HCT116 (cell line): ENCODE results near the gene S1PR3.

Experiments used
- CEBPB ChIP-seq: IDR thresholded peaks from 2 replicates; pipeline ENCODE4 v1.6.1; 2012; ENCODE audit warnings: low read depth
- EZH2 ChIP-seq: fragments of 200-600 bp; sonication (generic); IDR thresholded peaks from 2 replicates; pipeline ENCODE4 v1.6.1; 2017; ENCODE audit warnings: antibody characterized with exemption, mixed run types
- EZH2phosphoT487 ChIP-seq: fragments of 200-600 bp; IDR thresholded peaks from 2 replicates; pipeline ENCODE4 v1.6.1; 2018; ENCODE audit warnings: antibody characterized with exemption, borderline replicate concordance
- JUND ChIP-seq: IDR thresholded peaks from 2 replicates; pipeline ENCODE4 v1.6.1; 2012
- POLR2A ChIP-seq: IDR thresholded peaks from 2 replicates; pipeline ENCODE4 v1.7.0; 2011; ENCODE audit warnings: borderline replicate concordance; ENCODE audit not compliant: insufficient read depth, insufficient read length; ENCODE audit errors: extremely low read depth
- POLR2AphosphoS5 ChIP-seq: IDR thresholded peaks from 2 replicates; pipeline ENCODE4 v1.6.1; 2011; ENCODE audit warnings: mild to moderate bottlenecking, low read depth, low read length, moderate library complexity
- SRF ChIP-seq: IDR thresholded peaks from 2 replicates; pipeline ENCODE4 v1.6.1; 2012; ENCODE audit warnings: low read depth
- TF ChIP-seq, protein P1 (sequence below), 3 experiments: fragments of 200-600 bp in 1 of 3; sonication (generic) in 1 of 3; IDR thresholded peaks in 2 of 3; conservative IDR thresholded peaks in 1 of 3; 2 replicates each; pipeline ENCODE4 v1.5.1; 2012 to 2017; ENCODE audit warnings: low read depth in 2 of 3, low read length in 2 of 3, antibody characterized with exemption in 1 of 3, borderline replicate concordance in 1 of 3, control low read depth in 1 of 3, mild to moderate bottlenecking in 1 of 3, mixed read lengths in 1 of 3, mixed run types in 1 of 3, moderate library complexity in 1 of 3; ENCODE audit not compliant: insufficient read depth in 1 of 3

DNA sequence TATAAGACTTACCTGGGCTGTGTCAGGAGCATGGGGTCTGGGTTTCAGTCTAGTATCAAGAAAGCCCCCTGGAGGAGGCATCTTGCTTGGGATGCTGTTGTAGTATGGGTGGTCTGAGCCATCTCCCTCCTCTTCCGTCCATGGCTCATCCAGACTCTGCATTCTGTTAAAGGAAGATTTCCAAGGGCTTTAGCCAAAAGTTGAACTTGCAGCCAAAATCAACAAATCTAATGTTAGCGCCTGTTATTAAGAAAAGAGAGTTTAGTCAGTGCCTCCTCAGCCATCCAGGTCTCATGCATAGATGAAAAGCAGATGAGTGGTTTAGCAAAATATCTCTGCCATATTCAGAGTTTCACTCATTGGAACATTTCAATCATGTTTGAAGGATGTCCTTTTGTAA lies 55.6 kb downstream of the S1PR3 start:
- TF ChIP-seq POLR2A (no peak), CEBPB (no peak), JUND (no peak), EZH2 (no peak), POLR2AphosphoS5 (no peak), SRF (no peak), EZH2phosphoT487 (no peak)
- TF ChIP-seq, protein P1, sequence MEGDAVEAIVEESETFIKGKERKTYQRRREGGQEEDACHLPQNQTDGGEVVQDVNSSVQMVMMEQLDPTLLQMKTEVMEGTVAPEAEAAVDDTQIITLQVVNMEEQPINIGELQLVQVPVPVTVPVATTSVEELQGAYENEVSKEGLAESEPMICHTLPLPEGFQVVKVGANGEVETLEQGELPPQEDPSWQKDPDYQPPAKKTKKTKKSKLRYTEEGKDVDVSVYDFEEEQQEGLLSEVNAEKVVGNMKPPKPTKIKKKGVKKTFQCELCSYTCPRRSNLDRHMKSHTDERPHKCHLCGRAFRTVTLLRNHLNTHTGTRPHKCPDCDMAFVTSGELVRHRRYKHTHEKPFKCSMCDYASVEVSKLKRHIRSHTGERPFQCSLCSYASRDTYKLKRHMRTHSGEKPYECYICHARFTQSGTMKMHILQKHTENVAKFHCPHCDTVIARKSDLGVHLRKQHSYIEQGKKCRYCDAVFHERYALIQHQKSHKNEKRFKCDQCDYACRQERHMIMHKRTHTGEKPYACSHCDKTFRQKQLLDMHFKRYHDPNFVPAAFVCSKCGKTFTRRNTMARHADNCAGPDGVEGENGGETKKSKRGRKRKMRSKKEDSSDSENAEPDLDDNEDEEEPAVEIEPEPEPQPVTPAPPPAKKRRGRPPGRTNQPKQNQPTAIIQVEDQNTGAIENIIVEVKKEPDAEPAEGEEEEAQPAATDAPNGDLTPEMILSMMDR (IDR thresholded peaks at IDR 0.05 in 2 of 3, conservative IDR thresholded peaks at IDR 0.05 in 1 of 3; ENCODE audit: borderline replicate concordance in 1 of 3, insufficient read depth in 1 of 3, low read depth in 2 of 3, low read length in 2 of 3) = no peak
